ENCODE results near the gene SLC39A13. TPM values are rescaled to one million over a fixed set of nuclear protein-coding genes. Genes with fewer than 3 reads are reported as not detected.

SLC39A13 gene
- total RNA-seq, 1 experiment from 2014 or later, result 50.2 TPM

- TF ChIP-seq POLR2AphosphoS5 (IDR thresholded peaks at IDR 0.05; ENCODE audit: low read depth, low read length) (no peak), SIN3A (IDR thresholded peaks at IDR 0.05; ENCODE audit: borderline replicate concordance, insufficient read depth, low read depth, low read length) (no peak), TCF7L2 (IDR thresholded peaks at IDR 0.05; ENCODE audit: low read depth, low read length) (no peak)
- TF ChIP-seq, protein P1, sequence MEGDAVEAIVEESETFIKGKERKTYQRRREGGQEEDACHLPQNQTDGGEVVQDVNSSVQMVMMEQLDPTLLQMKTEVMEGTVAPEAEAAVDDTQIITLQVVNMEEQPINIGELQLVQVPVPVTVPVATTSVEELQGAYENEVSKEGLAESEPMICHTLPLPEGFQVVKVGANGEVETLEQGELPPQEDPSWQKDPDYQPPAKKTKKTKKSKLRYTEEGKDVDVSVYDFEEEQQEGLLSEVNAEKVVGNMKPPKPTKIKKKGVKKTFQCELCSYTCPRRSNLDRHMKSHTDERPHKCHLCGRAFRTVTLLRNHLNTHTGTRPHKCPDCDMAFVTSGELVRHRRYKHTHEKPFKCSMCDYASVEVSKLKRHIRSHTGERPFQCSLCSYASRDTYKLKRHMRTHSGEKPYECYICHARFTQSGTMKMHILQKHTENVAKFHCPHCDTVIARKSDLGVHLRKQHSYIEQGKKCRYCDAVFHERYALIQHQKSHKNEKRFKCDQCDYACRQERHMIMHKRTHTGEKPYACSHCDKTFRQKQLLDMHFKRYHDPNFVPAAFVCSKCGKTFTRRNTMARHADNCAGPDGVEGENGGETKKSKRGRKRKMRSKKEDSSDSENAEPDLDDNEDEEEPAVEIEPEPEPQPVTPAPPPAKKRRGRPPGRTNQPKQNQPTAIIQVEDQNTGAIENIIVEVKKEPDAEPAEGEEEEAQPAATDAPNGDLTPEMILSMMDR (IDR thresholded peaks at IDR 0.05), result no peak
- TF ChIP-seq, protein P2, sequence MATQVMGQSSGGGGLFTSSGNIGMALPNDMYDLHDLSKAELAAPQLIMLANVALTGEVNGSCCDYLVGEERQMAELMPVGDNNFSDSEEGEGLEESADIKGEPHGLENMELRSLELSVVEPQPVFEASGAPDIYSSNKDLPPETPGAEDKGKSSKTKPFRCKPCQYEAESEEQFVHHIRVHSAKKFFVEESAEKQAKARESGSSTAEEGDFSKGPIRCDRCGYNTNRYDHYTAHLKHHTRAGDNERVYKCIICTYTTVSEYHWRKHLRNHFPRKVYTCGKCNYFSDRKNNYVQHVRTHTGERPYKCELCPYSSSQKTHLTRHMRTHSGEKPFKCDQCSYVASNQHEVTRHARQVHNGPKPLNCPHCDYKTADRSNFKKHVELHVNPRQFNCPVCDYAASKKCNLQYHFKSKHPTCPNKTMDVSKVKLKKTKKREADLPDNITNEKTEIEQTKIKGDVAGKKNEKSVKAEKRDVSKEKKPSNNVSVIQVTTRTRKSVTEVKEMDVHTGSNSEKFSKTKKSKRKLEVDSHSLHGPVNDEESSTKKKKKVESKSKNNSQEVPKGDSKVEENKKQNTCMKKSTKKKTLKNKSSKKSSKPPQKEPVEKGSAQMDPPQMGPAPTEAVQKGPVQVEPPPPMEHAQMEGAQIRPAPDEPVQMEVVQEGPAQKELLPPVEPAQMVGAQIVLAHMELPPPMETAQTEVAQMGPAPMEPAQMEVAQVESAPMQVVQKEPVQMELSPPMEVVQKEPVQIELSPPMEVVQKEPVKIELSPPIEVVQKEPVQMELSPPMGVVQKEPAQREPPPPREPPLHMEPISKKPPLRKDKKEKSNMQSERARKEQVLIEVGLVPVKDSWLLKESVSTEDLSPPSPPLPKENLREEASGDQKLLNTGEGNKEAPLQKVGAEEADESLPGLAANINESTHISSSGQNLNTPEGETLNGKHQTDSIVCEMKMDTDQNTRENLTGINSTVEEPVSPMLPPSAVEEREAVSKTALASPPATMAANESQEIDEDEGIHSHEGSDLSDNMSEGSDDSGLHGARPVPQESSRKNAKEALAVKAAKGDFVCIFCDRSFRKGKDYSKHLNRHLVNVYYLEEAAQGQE (IDR thresholded peaks at IDR 0.05; ENCODE audit: insufficient read depth in 1 of 2, low read depth in 2 of 2, low read length in 1 of 2), result no peak
- no peak overlapping the region for H3K4me3 ChIP-seq (ENCODE audit: low read depth in 2 of 2, low read length in 2 of 2)
- no peaks in the 10 kb centered on the region for H3K36me3 ChIP-seq (ENCODE audit: control insufficient read depth, insufficient read depth, low read length)
- H3K27me3 ChIP-seq (ENCODE audit: control insufficient read depth, insufficient read depth, low read length), result no peaks in the 10 kb centered on the region
- no peak overlapping the region for H3K27ac ChIP-seq (ENCODE audit: low read length)
- BruUV-seq (replicated peaks), result no TSS peak
- in situ Hi-C loops (cut with HindIII; ENCODE audit: low pct_unique_long_range_greater_than_20kb, low sequenced_read_pairs) (no loop called here), intact Hi-C loops (cut with micrococcal nuclease; ENCODE audit: unreplicated experiment) (no loop called here)
- ATAC-seq (no peak), DNase-seq (ENCODE audit: low read depth, low spot score) (no peak)
- no peaks in the 10 kb centered on the region for H3K4me1 ChIP-seq (ENCODE audit: control insufficient read depth, insufficient read depth, low read length)
- ChIA-PET POLR2A (no interaction called here), CTCF (no interaction called here)
- H3K9me3 ChIP-seq (ENCODE audit: control insufficient read depth, insufficient read depth, low read depth, low read length), result no peaks in the 10 kb centered on the region
Measured at GRCh38 chr11:47360341-47360740, 48.0 kb upstream of the SLC39A13 start.

DNA sequence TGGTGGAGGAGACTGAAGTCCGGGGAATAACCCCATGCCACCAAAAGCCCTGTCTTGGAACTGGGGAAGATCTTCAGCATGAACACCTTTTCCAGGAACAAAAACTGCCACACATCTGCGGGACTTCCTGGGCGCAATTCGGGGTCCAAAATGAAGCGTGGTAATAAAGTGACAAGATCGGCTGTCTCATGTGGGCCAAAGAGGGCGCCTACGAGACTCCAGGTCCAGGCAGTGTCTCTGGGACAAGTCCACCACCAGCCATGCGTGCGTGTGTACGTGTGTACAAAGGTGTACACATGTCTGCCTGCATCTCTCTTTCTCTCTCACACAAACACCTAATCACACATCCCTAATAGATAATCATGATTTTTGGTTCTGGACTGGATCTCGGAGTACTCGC lies 47.0 kb upstream of the SLC39A13 start:
- H3K4me3 ChIP-seq (ENCODE audit: low read depth in 2 of 2, low read length in 2 of 2), result no peak overlapping the region
- DNase-seq (ENCODE audit: low read depth, low spot score) (no peak), ATAC-seq (peak; percentile 48; the same call in 1 of the 2 replicates)
- no peaks in the 10 kb centered on the region for H3K27me3 ChIP-seq (ENCODE audit: control insufficient read depth, insufficient read depth, low read length)
- H3K4me1 ChIP-seq (ENCODE audit: control insufficient read depth, insufficient read depth, low read length), result no peaks in the 10 kb centered on the region
- intact Hi-C loops (cut with micrococcal nuclease; ENCODE audit: unreplicated experiment) (no loop called here), in situ Hi-C loops (cut with HindIII; ENCODE audit: low pct_unique_long_range_greater_than_20kb, low sequenced_read_pairs) (no loop called here)
- no peaks in the 10 kb centered on the region for H3K36me3 ChIP-seq (ENCODE audit: control insufficient read depth, insufficient read depth, low read length)
- ChIA-PET POLR2A (interaction anchor here (0.6 kb wide), 1 partner anchor 451 kb away, joined by 6 read pairs; no protein-coding TSS in a partner anchor), CTCF (no interaction called here)
- no peaks in the 10 kb centered on the region for H3K9me3 ChIP-seq (ENCODE audit: control insufficient read depth, insufficient read depth, low read depth, low read length)
- H3K27ac ChIP-seq (ENCODE audit: low read length), result no peak overlapping the region
- TF ChIP-seq, protein P2 (IDR thresholded peaks at IDR 0.05; ENCODE audit: insufficient read depth in 1 of 2, low read depth in 2 of 2, low read length in 1 of 2), result no peak
- BruUV-seq (replicated peaks), result no TSS peak
